Measurements from ENCODE around the gene TNRC6B.

GRCh38 chr22:40270748-40271373 is 93.1 kb downstream of the TNRC6B start:
- no peak for TF ChIP-seq CTCF (IDR thresholded peaks at IDR 0.05; ENCODE audit: poor library complexity, severe bottlenecking)
- no peak for TF ChIP-seq POLR2AphosphoS5 (IDR thresholded peaks at IDR 0.05)

All from neural cell (in vitro differentiated cells).